T-cell (primary cell): ENCODE data around the gene B4GALT7. TPM values are rescaled to one million over a fixed set of nuclear protein-coding genes. Genes with fewer than 3 reads are reported as not detected.

Experiments
- ATAC-seq, 4 experiments: fragments of 200-7000 bp in 3 of 4; fragments of 150-1000 bp in 1 of 4; cut with Tn5 transposase; replicated peaks in 1 of 4; 1 replicate in 3 of 4; 2 replicates in 1 of 4; pipeline ENCODE4 v1.10.0; 2021; ENCODE audit warnings: moderate library complexity in 3 of 4, mild to moderate bottlenecking in 2 of 4, moderate number of reproducible peaks in 1 of 4
- CTCF ChIA-PET, 2 donors: fragments of 300-600 bp; sonication (Branson Sonifier 250); formaldehyde crosslinking; loops; one replicate each; lab custom pipeline; 2022; ENCODE audit warnings: antibody characterized with exemption in 2 of 2; lab: Charles Lee
- POLR2A ChIA-PET, 2 donors: fragments of 300-600 bp; sonication (Branson Sonifier 250); formaldehyde crosslinking; loops; one replicate each; lab custom pipeline; 2022; ENCODE audit warnings: antibody characterized with exemption in 2 of 2; lab: Charles Lee
- DNase-seq, 35 experiments: peaks; one replicate each; pipeline versions ENCODE4 v3.0.0 to v3.0.0-alpha.2; 2013 to 2023
- H3K27ac ChIP-seq: one replicate; pipeline ENCODE4 v1.5.1; 2013; ENCODE audit warnings: low read length
- H3K27me3 ChIP-seq, 2 experiments: replicated peaks in 1 of 2; 1 replicate in 1 of 2; 2 replicates in 1 of 2; pipeline versions ENCODE4 v1.6.1 to v1.7.0; 2013; ENCODE audit warnings: low read length in 1 of 2, mixed read lengths in 1 of 2; ENCODE audit not compliant: control insufficient read depth in 2 of 2, insufficient read depth in 2 of 2; ENCODE audit errors: extremely low read depth in 1 of 2
- H3K36me3 ChIP-seq, 2 donors: 1 replicate in 1 of 2; 2 replicates in 1 of 2; pipeline versions ENCODE4 v1.6.1 to v1.7.0; 2013; ENCODE audit warnings: low read length in 1 of 2; ENCODE audit not compliant: control insufficient read depth in 2 of 2, insufficient read depth in 1 of 2; ENCODE audit errors: extremely low read depth in 1 of 2
- H3K4me1 ChIP-seq, 2 experiments: 1 replicate in 1 of 2; 2 replicates in 1 of 2; pipeline versions ENCODE4 v1.6.1 to v1.7.0; 2013; ENCODE audit warnings: low read length in 2 of 2, mixed read lengths in 1 of 2; ENCODE audit not compliant: insufficient read depth in 2 of 2, control insufficient read depth in 1 of 2; ENCODE audit errors: extremely low read depth in 1 of 2
- H3K4me3 ChIP-seq, 2 donors: 1 replicate in 1 of 2; 2 replicates in 1 of 2; pipeline versions ENCODE4 v1.5.1 to v1.7.0; 2013; ENCODE audit warnings: mild to moderate bottlenecking in 2 of 2, low read length in 1 of 2, moderate library complexity in 1 of 2; ENCODE audit not compliant: control insufficient read depth in 1 of 2; ENCODE audit errors: extremely low read depth in 1 of 2
- H3K9me3 ChIP-seq: 2 replicates; pipeline ENCODE4 v1.7.0; 2013
- H3K27ac Mint-ChIP-seq, 2 donors: one replicate each; pipeline ENCODE4 v1.8.0; 2020 to 2021; ENCODE audit warnings: mild to moderate bottlenecking in 2 of 2, mixed read lengths in 2 of 2
- H3K27me3 Mint-ChIP-seq, 2 donors: one replicate each; pipeline ENCODE4 v1.8.0; 2021 to 2022; ENCODE audit warnings: mixed read lengths in 2 of 2
- H3K36me3 Mint-ChIP-seq: one replicate; pipeline ENCODE4 v1.8.0; 2021; ENCODE audit warnings: mixed read lengths
- H3K4me1 Mint-ChIP-seq, 3 donors: one replicate each; pipeline ENCODE4 v1.8.0; 2020 to 2022; ENCODE audit warnings: mixed read lengths in 3 of 3, mild to moderate bottlenecking in 1 of 3
- H3K4me3 Mint-ChIP-seq, 3 donors: one replicate each; pipeline ENCODE4 v1.8.0; 2020 to 2022; ENCODE audit warnings: mild to moderate bottlenecking in 3 of 3, mixed read lengths in 3 of 3, moderate library complexity in 3 of 3
- H3K9me3 Mint-ChIP-seq, 3 donors: one replicate each; pipeline ENCODE4 v1.8.0; 2020 to 2022; ENCODE audit warnings: mixed read lengths in 3 of 3
- WGBS: methylation state at CpG from one replicate; pipeline ENCODE4 v1.1.5; 2013; ENCODE audit warnings: missing lambda C conversion rate; ENCODE audit not compliant: insufficient coverage; 5-methylcytosine and 5-hydroxymethylcytosine counted together
- total RNA-seq, 35 experiments: library from RNA in 6 of 35; stranded (reverse) in 6 of 35; fragments of 120-200 nt in 1 of 35; gene quantifications; one replicate each; pipeline versions ENCODE4 v1.2.1 to v1.2.4 and lab custom pipeline; 2013 to 2026

The B4GALT7 gene
- total RNA-seq, 5 donors from 2014 or later (not counting 1 experiment from before 2014, with no cell fraction given) = 30.4 to 46.7 (median 39.1) TPM

DNA sequence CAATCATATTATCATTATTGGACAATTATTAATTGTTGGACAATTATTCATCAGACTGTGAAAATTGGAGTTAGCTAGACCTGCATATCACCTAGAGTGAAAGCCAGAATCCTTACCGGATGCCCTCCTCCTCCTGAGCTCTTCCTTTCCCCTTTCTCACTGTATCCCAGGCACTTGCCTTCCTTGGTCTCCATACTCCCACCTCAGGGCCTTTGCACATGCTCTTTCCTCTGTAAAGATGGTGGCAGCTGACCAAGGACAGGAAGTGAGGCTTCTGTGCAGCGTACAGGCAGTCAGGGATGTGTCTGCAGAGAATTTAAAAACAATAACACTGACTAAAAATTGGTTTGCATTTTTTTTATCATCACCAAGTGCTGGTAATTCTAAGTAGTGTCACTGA lies 30.0 kb upstream of the B4GALT7 start:
- no CpG with 5 or more reads among the region's 2 CpGs for WGBS
- H3K27ac ChIP-seq = no peak overlapping the region
- no peaks in the 10 kb centered on the region for H3K36me3 ChIP-seq
- no peaks in the 10 kb centered on the region for H3K4me1 Mint-ChIP-seq
- ATAC-seq = no peak
- H3K27me3 Mint-ChIP-seq = peaks cover 18 to 22% of the 10 kb centered on the region in 2 donors
- H3K4me1 ChIP-seq = no peaks in the 10 kb centered on the region
- H3K9me3 Mint-ChIP-seq = no peaks in the 10 kb centered on the region
- ChIA-PET POLR2A (no interaction called here), CTCF (no interaction called here)
- no peak for DNase-seq
- H3K4me3 ChIP-seq = no peak overlapping the region
- H3K27me3 ChIP-seq = peaks cover 0 to 19% of the 10 kb centered on the region in 2 experiments
- no peaks in the 10 kb centered on the region for H3K9me3 ChIP-seq
- no peaks in the 10 kb centered on the region for H3K36me3 Mint-ChIP-seq
- no peak overlapping the region for H3K27ac Mint-ChIP-seq
- H3K4me3 Mint-ChIP-seq = no peak overlapping the region

DNA sequence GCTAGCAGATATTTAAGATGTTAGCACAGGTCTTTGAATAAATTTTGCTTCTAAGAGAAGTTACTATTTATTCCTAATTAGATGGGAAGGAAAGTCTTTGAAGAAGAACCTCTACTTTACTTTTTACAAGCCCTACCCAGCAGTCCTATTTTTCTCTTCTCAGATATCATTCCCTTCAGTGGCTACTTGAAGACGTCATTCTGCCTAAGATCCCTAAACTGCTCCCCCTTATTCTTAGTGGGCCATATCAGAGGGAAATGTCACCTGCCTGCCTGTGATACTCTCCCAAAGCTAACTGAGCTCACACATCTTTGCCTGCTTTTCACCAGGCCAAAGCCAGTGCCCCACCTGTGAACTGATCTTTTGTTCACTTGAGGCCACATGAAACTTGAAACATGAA lies 24.4 kb upstream of the B4GALT7 start:
- H3K4me3 ChIP-seq = no peak overlapping the region
- H3K36me3 ChIP-seq = no peaks in the 10 kb centered on the region
- H3K4me1 ChIP-seq = no peaks in the 10 kb centered on the region
- ChIA-PET POLR2A (interaction anchor here in 1 of 2 donors (0.6 kb wide), 1 partner anchor 440 kb away, joined by 5 read pairs; no protein-coding TSS in a partner anchor), CTCF (interaction anchor here in 1 of 2 donors (0.6 kb wide), 1 partner anchor 18 kb away, joined by 3 read pairs; no protein-coding TSS in a partner anchor)
- Mint-ChIP-seq H3K4me1 (no peaks in the 10 kb centered on the region), H3K9me3 (no peaks in the 10 kb centered on the region), H3K27ac (no peak overlapping the region), H3K4me3 (no peak overlapping the region), H3K36me3 (no peaks in the 10 kb centered on the region), H3K27me3 (peaks cover 0 to 7% of the 10 kb centered on the region in 2 donors)
- no peak for ATAC-seq
- peaks cover 0 to 3% of the 10 kb centered on the region in 2 experiments for H3K27me3 ChIP-seq
- H3K27ac ChIP-seq = no peak overlapping the region
- DNase-seq = no peak
- no peaks in the 10 kb centered on the region for H3K9me3 ChIP-seq
- 62% methylated on average over 1 of the region's 1 CpG for WGBS

DNA sequence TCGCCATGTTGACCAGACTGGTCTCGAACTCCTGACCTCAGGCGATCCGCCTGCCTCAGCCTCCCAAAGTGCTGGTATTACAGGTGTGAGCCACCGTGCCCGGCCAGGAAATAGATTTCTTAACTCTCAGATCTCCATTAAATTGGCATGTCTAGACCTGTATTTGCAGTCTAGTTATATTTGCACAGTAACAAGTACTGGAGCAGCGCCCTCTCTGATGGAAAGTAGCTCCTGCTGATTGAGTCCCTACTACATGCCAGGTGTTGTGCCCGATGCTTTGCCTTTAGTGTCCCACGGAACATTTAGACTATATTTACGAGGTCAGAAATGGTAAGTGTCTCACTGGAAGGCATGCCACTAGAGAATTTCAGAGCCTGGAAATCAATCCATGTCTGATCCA lies 23.8 kb upstream of the B4GALT7 start:
- Histone ChIP-seq H3K27me3 (peaks cover 0 to 3% of the 10 kb centered on the region in 2 experiments), H3K36me3 (no peaks in the 10 kb centered on the region), H3K4me3 (no peak overlapping the region), H3K4me1 (no peaks in the 10 kb centered on the region), H3K27ac (no peak overlapping the region), H3K9me3 (no peaks in the 10 kb centered on the region)
- ChIA-PET POLR2A (no interaction called here), CTCF (interaction anchor here in 1 of 2 donors (0.6 kb wide), 1 partner anchor 17 kb away, joined by 3 read pairs; no protein-coding TSS in a partner anchor)
- ATAC-seq (no peak), DNase-seq (no peak)
- H3K4me3 Mint-ChIP-seq = no peak overlapping the region
- 84% methylated on average over 8 of the region's 10 CpGs for WGBS
- no peaks in the 10 kb centered on the region for H3K36me3 Mint-ChIP-seq
- H3K27me3 Mint-ChIP-seq = peaks cover 0 to 7% of the 10 kb centered on the region in 2 donors
- no peaks in the 10 kb centered on the region for H3K9me3 Mint-ChIP-seq
- H3K27ac Mint-ChIP-seq = no peak overlapping the region
- H3K4me1 Mint-ChIP-seq = no peaks in the 10 kb centered on the region

DNA sequence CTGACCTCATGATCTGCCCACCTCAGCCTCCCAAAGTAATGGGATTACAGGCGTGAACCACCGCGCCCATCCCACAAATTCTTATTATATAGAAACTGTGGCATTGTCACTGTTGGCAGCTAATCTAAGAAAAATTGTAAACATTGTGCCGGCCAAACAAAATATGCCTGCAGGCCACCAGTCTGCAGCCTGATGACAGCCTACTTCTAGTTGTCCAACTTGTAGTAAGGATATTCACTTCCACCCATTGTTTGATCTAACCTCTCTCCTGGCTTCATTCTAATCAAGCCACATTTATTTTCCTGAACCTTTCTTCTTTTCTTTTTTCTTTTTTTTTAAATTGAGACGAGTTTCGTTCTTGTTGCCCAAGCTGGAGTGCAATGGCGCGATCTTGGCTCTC lies 21.6 kb upstream of the B4GALT7 start:
- ChIA-PET CTCF (interaction anchor here (0.5 to 0.7 kb wide), 2 partner anchors 172 to 959 kb away, joined by 3 to 4 read pairs; no protein-coding TSS in a partner anchor), POLR2A (interaction anchor here in 1 of 2 donors (0.6 kb wide), 1 partner anchor 445 kb away, joined by 10 read pairs; the partner anchor contains the start of gene NSD1)
- Histone ChIP-seq H3K4me1 (no peaks in the 10 kb centered on the region), H3K4me3 (no peak overlapping the region), H3K27ac (no peak overlapping the region), H3K9me3 (no peaks in the 10 kb centered on the region), H3K27me3 (peaks cover 0 to 6% of the 10 kb centered on the region in 2 experiments), H3K36me3 (no peaks in the 10 kb centered on the region)
- no peaks in the 10 kb centered on the region for H3K4me1 Mint-ChIP-seq
- H3K27me3 Mint-ChIP-seq = peaks cover 0 to 7% of the 10 kb centered on the region in 2 donors
- no peak overlapping the region for H3K4me3 Mint-ChIP-seq
- no peaks in the 10 kb centered on the region for H3K9me3 Mint-ChIP-seq
- H3K36me3 Mint-ChIP-seq = no peaks in the 10 kb centered on the region
- no peak overlapping the region for H3K27ac Mint-ChIP-seq
- 100% methylated on average over 4 of the region's 8 CpGs for WGBS
- no peak for ATAC-seq
- no peak for DNase-seq

DNA sequence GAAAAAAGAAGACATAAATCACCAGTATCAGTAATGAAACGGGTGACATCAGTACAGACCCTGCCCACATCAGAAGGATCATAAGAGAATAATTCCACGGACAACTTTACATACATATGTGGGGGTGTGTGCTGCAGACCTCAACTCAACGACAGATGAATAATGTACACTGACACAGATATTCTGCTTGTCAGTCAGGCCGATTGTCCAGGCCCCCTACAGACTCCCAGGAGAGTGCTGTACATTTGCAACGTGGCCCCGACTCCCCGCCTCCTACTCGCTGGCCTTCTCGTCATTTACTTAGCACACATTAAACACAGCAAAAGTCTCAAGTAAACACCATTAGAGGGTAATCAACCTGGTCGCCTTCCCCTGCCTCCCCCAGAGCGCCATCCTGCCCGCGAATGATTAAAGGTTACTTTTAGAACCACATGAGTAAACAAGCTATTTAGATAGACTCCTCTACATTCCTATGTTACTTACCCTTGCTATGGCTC lies 11.5 kb upstream of the B4GALT7 start:
- peaks cover 17 to 19% (median 17%) of the 10 kb centered on the region in 3 donors for H3K4me1 Mint-ChIP-seq
- DNase-seq (no peak), ATAC-seq (no peak)
- no peak overlapping the region for H3K27ac Mint-ChIP-seq
- H3K36me3 Mint-ChIP-seq = peaks cover 4% of the 10 kb centered on the region
- H3K4me1 ChIP-seq = peaks cover 0 to 18% of the 10 kb centered on the region in 2 experiments
- ChIA-PET CTCF (no interaction called here), POLR2A (interaction anchor here in 1 of 2 donors (0.6 kb wide), 1 partner anchor 11 kb away, joined by 3 read pairs; no protein-coding TSS in a partner anchor)
- peaks cover 0 to 3% of the 10 kb centered on the region in 2 donors for H3K36me3 ChIP-seq
- 63% methylated on average over 7 of the region's 13 CpGs for WGBS
- H3K27me3 Mint-ChIP-seq = peaks cover 20 to 33% of the 10 kb centered on the region in 2 donors
- no peak overlapping the region for H3K4me3 ChIP-seq
- no peak overlapping the region for H3K4me3 Mint-ChIP-seq
- H3K27ac ChIP-seq = no peak overlapping the region
- no peaks in the 10 kb centered on the region for H3K9me3 ChIP-seq
- no peaks in the 10 kb centered on the region for H3K9me3 Mint-ChIP-seq
- H3K27me3 ChIP-seq = peaks cover 5 to 17% of the 10 kb centered on the region in 2 experiments

DNA sequence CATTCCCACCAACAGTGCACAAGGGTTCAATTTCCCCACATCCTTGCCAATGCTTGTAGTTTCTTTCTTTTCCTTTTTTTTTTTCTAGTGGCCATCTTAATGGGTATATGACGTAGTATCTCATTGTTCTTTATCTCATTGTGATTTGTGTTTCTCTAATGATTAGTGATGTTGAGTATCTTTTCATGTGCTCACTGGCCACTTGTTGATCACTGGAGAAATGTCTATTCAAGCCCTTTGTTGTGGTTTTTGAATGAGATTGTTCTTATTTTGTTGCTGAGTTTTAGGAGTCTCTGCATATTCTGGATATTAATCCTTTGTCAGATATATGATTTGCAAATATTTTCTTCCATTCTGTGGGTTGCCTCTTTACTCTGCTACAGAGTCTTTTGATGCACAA lies 9.5 kb upstream of the B4GALT7 start:
- Histone ChIP-seq H3K36me3 (peaks cover 0 to 23% of the 10 kb centered on the region in 2 donors), H3K27ac (no peak overlapping the region), H3K9me3 (no peaks in the 10 kb centered on the region), H3K4me3 (no peak overlapping the region), H3K4me1 (peaks cover 0 to 25% of the 10 kb centered on the region in 2 experiments), H3K27me3 (peaks cover 2 to 9% of the 10 kb centered on the region in 2 experiments)
- ATAC-seq (no peak), DNase-seq (no peak)
- Mint-ChIP-seq H3K4me1 (peaks cover 24 to 28% (median 24%) of the 10 kb centered on the region in 3 donors), H3K4me3 (no peak overlapping the region), H3K27ac (no peak overlapping the region), H3K27me3 (peaks cover 14 to 20% of the 10 kb centered on the region in 2 donors), H3K36me3 (peaks cover 14% of the 10 kb centered on the region), H3K9me3 (no peaks in the 10 kb centered on the region)
- no CpG with 5 or more reads among the region's 1 CpG for WGBS
- ChIA-PET POLR2A (no interaction called here), CTCF (no interaction called here)
